Measurements from ENCODE around the gene HOXD8.

DNA sequence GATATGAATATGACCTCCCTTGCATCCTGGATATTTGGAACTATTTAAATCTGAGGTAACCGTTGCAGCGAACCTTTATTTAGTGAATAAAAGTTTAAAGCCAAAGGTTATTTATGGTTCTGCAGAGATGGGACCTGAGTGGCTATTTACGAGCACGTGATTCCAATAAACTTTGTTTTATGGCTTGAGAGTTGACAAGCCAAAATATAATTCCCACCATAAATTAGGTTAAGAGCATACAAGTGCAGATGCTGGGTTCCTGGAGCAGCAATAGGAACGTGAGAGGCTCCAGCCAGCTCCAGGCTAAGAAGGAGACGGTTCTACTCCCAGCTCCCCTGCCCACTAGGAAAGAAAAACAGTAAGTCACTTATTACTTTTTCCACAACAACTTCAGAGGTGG lies 16.6 kb downstream of the HOXD8 start:
- TF ChIP-seq CTCF (IDR thresholded peaks at IDR 0.05): no peak
- no peak for TF ChIP-seq POLR2A (IDR thresholded peaks at IDR 0.05)

Data from lower leg skin (tissue), 3 donors.